Fibroblast of lung (primary cell): ENCODE results near the gene FAM240B.

Experiments
- CTCF ChIP-seq, 2 donors: IDR thresholded peaks in 1 of 2; conservative IDR thresholded peaks in 1 of 2; 1 replicate in 1 of 2; 2 replicates in 1 of 2; pipeline ENCODE4 v1.5.1; 2011 to 2012; ENCODE audit warnings: low read length in 2 of 2, control low read depth in 1 of 2, inconsistent platforms in 1 of 2, low read depth in 1 of 2, mild to moderate bottlenecking in 1 of 2
- EZH2 ChIP-seq: IDR thresholded peaks from 2 replicates; pipeline ENCODE4 v1.5.1; 2012; ENCODE audit warnings: low read length, control low read depth, mild to moderate bottlenecking; ENCODE audit errors: missing control alignments

- TF ChIP-seq CTCF (conservative IDR thresholded peaks at IDR 0.05 in 1 of 2, IDR thresholded peaks at IDR 0.05 in 1 of 2; ENCODE audit: low read depth in 1 of 2, low read length in 2 of 2) (no peak), EZH2 (no peak)
Measured at GRCh38 chr9:38687389-38687842, 32.5 kb downstream of the FAM240B start.
